Measurements from ENCODE around the gene ADAMTSL4. TPM values are rescaled to one million over a fixed set of nuclear protein-coding genes. Genes with fewer than 3 reads are reported as not detected.
"Not testable (repeated sequence)": the region's sequence is repeated elsewhere in the genome, so short reads cannot be mapped to it uniquely, and the experiment has no call there.

ADAMTSL4 gene
- total RNA-seq, 1 donor from 2014 or later, result 64.6 TPM

DNA sequence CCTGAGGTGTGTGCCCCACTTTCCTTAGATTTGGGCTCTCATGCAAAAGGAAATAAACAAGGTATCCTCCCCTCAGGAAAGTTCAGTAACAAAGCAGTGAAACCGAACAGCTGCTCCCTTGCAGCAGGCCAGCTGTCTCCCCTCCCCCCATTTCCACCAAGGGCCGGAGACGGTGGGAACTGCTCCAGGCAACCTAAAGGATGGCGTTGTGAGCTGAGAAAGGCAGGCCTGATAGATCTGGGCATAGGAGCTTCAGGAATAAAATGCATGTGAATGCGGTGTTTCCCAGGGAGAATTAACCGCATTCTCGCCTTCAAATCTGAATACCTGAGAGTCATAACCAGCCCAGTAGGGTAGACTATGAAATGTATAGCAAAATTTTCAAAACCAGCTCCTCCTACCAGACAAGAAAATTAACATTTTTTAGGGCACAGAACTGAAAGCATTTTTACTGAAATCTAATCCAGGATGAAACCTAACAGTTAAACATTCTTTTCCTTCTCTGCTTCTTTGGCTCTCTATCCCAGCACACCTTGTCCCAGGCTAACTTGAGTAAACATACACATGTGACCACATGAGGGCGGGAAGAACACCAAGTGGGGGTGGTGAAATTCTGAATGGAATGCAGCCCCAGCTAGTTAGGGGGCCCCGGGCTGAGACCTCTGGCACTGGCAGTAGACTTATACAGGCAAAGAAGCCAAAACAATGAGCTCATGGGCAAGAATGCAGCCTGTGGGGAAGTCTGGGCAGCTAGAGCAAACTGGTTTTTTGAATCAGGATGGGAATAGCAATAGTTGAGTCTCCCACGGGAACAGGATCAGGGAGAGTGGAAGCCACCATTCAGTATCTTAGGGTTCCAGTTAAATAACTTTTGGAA lies 18.7 kb downstream of the ADAMTSL4 start:
- Histone ChIP-seq H3K27me3 (no peaks in the 10 kb centered on the region), H3K9me3 (no peaks in the 10 kb centered on the region), H3K4me3 (peak overlapping the region; percentile 31 to 42), H3K27ac (peak overlapping the region; percentile 100), H3K36me3 (peaks cover 0 to 18% of the 10 kb centered on the region in 2 donors), H3K4me1 (peaks cover 100% of the 10 kb centered on the region)
- DNase-seq (ENCODE audit: extremely low spot score in 2 of 2), result no peak
- intact Hi-C loops (cut with DNase I), result no loop called here
- TF ChIP-seq POLR2AphosphoS5 (IDR thresholded peaks at IDR 0.05; ENCODE audit: insufficient read depth in 1 of 2, low read depth in 1 of 2) (peak; percentile 63 to 99), POLR2A (IDR thresholded peaks at IDR 0.05) (peak in 1 of 2 donors; percentile 11)
- TF ChIP-seq, protein P1, sequence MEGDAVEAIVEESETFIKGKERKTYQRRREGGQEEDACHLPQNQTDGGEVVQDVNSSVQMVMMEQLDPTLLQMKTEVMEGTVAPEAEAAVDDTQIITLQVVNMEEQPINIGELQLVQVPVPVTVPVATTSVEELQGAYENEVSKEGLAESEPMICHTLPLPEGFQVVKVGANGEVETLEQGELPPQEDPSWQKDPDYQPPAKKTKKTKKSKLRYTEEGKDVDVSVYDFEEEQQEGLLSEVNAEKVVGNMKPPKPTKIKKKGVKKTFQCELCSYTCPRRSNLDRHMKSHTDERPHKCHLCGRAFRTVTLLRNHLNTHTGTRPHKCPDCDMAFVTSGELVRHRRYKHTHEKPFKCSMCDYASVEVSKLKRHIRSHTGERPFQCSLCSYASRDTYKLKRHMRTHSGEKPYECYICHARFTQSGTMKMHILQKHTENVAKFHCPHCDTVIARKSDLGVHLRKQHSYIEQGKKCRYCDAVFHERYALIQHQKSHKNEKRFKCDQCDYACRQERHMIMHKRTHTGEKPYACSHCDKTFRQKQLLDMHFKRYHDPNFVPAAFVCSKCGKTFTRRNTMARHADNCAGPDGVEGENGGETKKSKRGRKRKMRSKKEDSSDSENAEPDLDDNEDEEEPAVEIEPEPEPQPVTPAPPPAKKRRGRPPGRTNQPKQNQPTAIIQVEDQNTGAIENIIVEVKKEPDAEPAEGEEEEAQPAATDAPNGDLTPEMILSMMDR (IDR thresholded peaks at IDR 0.05), result no peak

DNA sequence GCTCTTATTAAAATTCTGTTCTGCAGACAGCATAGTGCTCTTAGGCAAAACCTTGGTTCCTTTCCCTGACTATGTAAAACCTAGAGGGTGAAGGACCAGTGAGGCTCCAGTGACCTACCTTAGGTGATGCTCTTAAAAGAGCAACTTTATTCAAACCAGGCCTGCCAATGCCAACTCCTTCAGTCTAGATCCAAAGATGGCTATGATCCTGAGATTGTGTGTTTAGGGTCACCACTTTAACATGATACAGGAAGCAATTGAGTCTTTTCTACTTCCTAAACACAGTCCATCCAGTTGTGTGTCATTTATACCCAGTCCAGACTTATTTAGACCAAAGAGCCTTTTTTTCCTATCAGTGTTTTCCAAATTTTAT lies 19.4 kb downstream of the ADAMTSL4 start:
- peak overlapping the region; percentile 100 for H3K27ac ChIP-seq
- DNase-seq (ENCODE audit: extremely low spot score in 2 of 2), result no peak
- intact Hi-C loops (cut with DNase I), result no loop called here
- H3K27me3 ChIP-seq, result no peaks in the 10 kb centered on the region
- TF ChIP-seq POLR2A (IDR thresholded peaks at IDR 0.05) (no peak), POLR2AphosphoS5 (IDR thresholded peaks at IDR 0.05; ENCODE audit: insufficient read depth in 1 of 2, low read depth in 1 of 2) (no peak)
- TF ChIP-seq, protein P1 (IDR thresholded peaks at IDR 0.05), result no peak
- H3K9me3 ChIP-seq, result no peaks in the 10 kb centered on the region
- H3K4me3 ChIP-seq, result peak overlapping the region; percentile 10 to 31
- H3K36me3 ChIP-seq, result peaks cover 1 to 24% of the 10 kb centered on the region in 2 donors
- peaks cover 100% of the 10 kb centered on the region for H3K4me1 ChIP-seq

DNA sequence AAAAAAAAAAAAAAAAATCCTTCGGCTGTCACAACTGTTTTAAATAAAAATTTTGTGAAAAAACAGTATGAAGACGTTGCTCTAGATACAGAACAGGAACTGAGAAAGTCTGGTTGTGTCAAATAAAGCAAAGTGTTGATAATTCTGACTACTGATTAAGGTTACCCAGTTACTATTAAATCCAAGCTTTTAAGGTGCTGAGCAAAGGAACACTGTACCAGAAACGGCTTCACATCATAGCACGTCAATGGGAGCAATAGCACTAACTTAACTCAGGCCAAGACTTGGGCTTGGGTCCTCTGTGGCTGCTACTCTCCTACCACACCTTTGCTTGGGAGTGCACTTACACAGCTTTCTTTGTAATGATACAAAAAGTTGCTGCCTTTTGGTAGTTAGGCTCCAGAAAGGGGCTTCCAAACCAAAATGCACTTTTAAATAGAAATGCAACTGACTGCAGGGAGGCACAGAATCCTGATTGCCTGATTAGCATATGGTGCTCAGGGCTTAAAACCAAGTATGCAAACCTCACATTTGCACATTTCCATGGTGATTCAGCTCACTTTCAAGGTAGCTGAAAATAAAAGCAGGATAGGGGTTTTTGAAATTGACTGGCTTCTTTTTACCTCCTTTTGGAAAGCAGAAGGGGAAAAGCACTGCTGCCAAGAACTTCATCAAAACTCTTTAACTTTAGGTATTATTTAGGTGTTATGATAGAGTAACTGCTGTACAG lies 23.9 kb downstream of the ADAMTSL4 start:
- TF ChIP-seq POLR2AphosphoS5 (IDR thresholded peaks at IDR 0.05; ENCODE audit: insufficient read depth in 1 of 2, low read depth in 1 of 2) (no peak), POLR2A (IDR thresholded peaks at IDR 0.05) (no peak)
- TF ChIP-seq, protein P1 (IDR thresholded peaks at IDR 0.05), result no peak
- intact Hi-C loops (cut with DNase I), result no loop called here
- Histone ChIP-seq H3K27me3 (no peaks in the 10 kb centered on the region), H3K27ac (peak overlapping the region; percentile 100), H3K36me3 (peaks cover 4 to 68% of the 10 kb centered on the region in 2 donors), H3K9me3 (no peaks in the 10 kb centered on the region), H3K4me1 (peaks cover 83% of the 10 kb centered on the region), H3K4me3 (peak overlapping the region; percentile 15 to 86)
- DNase-seq (ENCODE audit: extremely low spot score in 2 of 2), result no peak

DNA sequence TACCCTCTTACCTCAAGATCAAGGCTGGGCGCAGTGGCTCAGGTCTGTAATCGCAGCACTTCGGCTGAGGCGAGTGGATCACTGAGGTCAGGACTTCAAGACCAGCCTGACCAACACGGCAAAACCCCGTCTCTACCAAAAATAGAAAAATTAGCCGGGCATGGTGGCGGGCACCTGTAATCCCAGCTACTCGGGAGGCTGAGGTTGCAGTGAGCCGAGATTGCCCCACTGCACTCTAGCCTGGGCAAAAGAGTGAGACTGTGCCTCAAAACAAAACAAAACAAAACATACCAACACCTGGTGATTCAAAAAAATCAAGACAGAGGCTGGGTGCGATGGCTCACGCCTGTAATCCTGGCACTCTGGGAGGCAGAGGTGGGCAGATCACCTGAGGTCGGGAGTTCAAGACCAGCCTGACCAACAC lies 24.5 kb downstream of the ADAMTSL4 start:
- H3K4me3 ChIP-seq, result peak overlapping the region; percentile 15 to 86
- peak in 1 of 2 donors; percentile 37 for TF ChIP-seq POLR2AphosphoS5 (IDR thresholded peaks at IDR 0.05; ENCODE audit: insufficient read depth in 1 of 2, low read depth in 1 of 2)
- H3K9me3 ChIP-seq; intact Hi-C loops (cut with DNase I); H3K27me3 ChIP-seq; DNase-seq (ENCODE audit: extremely low spot score in 2 of 2): not testable (repeated sequence)
- peaks cover 77% of the 10 kb centered on the region for H3K4me1 ChIP-seq
- peaks cover 4 to 72% of the 10 kb centered on the region in 2 donors for H3K36me3 ChIP-seq
- peak overlapping the region; percentile 100 for H3K27ac ChIP-seq

DNA sequence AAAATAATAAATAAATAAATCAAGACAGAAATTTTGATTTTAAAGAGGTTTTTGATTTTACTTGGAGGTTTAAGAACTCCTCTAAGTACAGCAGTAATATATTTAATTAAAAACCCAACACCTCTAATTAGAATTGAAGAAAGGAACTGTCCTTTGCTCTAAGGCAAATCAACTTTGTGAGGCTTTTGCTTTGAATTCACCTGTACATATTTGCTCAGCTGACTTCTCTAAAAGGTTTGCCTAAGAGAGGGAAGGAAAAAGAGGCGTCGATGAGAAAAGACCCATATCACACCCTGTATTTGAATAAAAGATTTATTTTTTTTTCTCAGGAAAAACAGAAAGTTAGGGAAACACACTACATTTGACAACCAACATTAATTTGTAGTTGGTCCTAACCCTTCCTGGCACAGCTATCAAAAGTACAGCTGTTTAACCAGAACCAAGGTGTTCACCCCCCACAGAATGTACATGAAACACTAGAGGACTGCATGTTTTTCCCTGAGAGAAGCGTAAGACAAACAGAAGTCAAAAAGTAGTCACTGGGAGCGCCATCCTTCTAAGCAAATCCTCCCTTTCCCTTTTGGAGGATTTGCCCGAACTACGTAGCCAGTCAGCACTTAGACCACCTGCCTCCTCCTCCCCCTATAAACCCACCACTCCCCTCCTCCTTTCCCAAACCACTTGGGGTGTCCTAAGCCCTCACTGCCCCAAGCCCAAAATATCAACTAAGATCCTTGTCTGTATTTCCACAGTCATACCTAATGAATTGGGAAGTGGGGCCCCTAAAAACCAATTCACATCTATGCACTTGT lies 25.3 kb downstream of the ADAMTSL4 start:
- Histone ChIP-seq H3K27me3 (no peaks in the 10 kb centered on the region), H3K27ac (peak overlapping the region; percentile 100), H3K36me3 (peaks cover 4 to 72% of the 10 kb centered on the region in 2 donors), H3K9me3 (no peaks in the 10 kb centered on the region), H3K4me3 (peak overlapping the region; percentile 86 to 99), H3K4me1 (peaks cover 69% of the 10 kb centered on the region)
- DNase-seq (ENCODE audit: extremely low spot score in 2 of 2), result no peak
- TF ChIP-seq POLR2AphosphoS5 (IDR thresholded peaks at IDR 0.05; ENCODE audit: insufficient read depth in 1 of 2, low read depth in 1 of 2), result no peak
- TF ChIP-seq POLR2A (IDR thresholded peaks at IDR 0.05), result no peak
- TF ChIP-seq, protein P1 (IDR thresholded peaks at IDR 0.05), result no peak
- intact Hi-C loops (cut with DNase I), result loop anchor here (5.0 kb wide), 1 partner anchor 43 kb away; no protein-coding TSS in a partner anchor

All from vagina (tissue), 2 donors.